Esophagus muscularis mucosa (tissue), 4 donors: ENCODE data around the gene SPOCD1. TPM values are rescaled to one million over a fixed set of nuclear protein-coding genes. Genes with fewer than 3 reads are reported as not detected.

ENCODE experiments used
- DNase-seq: peaks from one replicate; pipeline ENCODE4 v3.0.0-alpha.2; 2017; ENCODE audit errors: extremely low spot score
- H3K27ac ChIP-seq, 4 donors: fragments of 200-600 bp; sonication (generic); replicated peaks in 1 of 4; 1 replicate in 3 of 4; 2 replicates in 1 of 4; pipeline ENCODE4 v1.5.1; 2016 to 2019; ENCODE audit warnings: mild to moderate bottlenecking in 1 of 4
- H3K27me3 ChIP-seq, 4 donors: fragments of 200-600 bp; sonication (generic); one replicate each; pipeline versions ENCODE4 v1.5.1 to v1.6.0; 2016 to 2019
- H3K36me3 ChIP-seq, 4 donors: fragments of 200-600 bp; sonication (generic); one replicate each; pipeline ENCODE4 v1.5.1; 2016 to 2019
- H3K4me1 ChIP-seq, 4 donors: fragments of 200-600 bp; sonication (generic); one replicate each; pipeline ENCODE4 v1.5.1; 2016 to 2019
- H3K4me3 ChIP-seq, 4 donors: fragments of 200-600 bp; sonication (generic); 1 replicate in 2 of 4; 2 replicates in 2 of 4; pipeline ENCODE4 v1.5.1; 2016 to 2019; ENCODE audit warnings: mild to moderate bottlenecking in 4 of 4, moderate library complexity in 1 of 4
- H3K9me3 ChIP-seq, 4 donors: fragments of 200-600 bp; sonication (generic); 1 replicate in 3 of 4; 2 replicates in 1 of 4; pipeline ENCODE4 v1.5.1; 2016 to 2019
- EP300 ChIP-seq: sonication (generic); formaldehyde crosslinking; IDR thresholded peaks from one replicate; pipeline ENCODE4 v1.6.1; 2017; ENCODE audit warnings: antibody characterized with exemption
- POLR2A ChIP-seq: fragments of 450-650 bp; IDR thresholded peaks from one replicate; pipeline ENCODE4 v1.6.1; 2017; ENCODE audit warnings: antibody characterized with exemption, moderate library complexity, mild to moderate bottlenecking, low read depth
- POLR2AphosphoS5 ChIP-seq, 2 donors: sonication (generic); formaldehyde crosslinking; IDR thresholded peaks; one replicate each; pipeline ENCODE4 v1.6.1; 2017; ENCODE audit warnings: antibody characterized with exemption in 2 of 2
- WGBS: methylation state at CpG from one replicate; pipeline ENCODE4 v1.1.5; 2018; 5-methylcytosine and 5-hydroxymethylcytosine counted together
- intact Hi-C: fragments of 100-400 bp; cut with DNase I; formaldehyde crosslinking; loops from one replicate; pipeline ENCODE4 v1.15.1; 2023
- total RNA-seq, 4 donors: library from RNA; depleted of rRNA; stranded (reverse); fragments of >200 nt; gene quantifications; one replicate each; pipeline versions ENCODE4 v1.1.0 to v1.2.1, GENCODE V29; 2016
- TF ChIP-seq, protein P1 (sequence below), 3 experiments: fragments of 200-600 bp in 2 of 3; fragments of 450-650 bp in 1 of 3; sonication (generic) in 2 of 3; IDR thresholded peaks; one replicate each; pipeline ENCODE4 v1.5.1; 2017 to 2019; ENCODE audit warnings: antibody characterized with exemption in 3 of 3, mild to moderate bottlenecking in 2 of 3, moderate library complexity in 1 of 3

Gene SPOCD1
- total RNA-seq, 4 donors from 2014 or later, result 0.17 to 0.19 (median 0.17) TPM; not detected in 1

DNA sequence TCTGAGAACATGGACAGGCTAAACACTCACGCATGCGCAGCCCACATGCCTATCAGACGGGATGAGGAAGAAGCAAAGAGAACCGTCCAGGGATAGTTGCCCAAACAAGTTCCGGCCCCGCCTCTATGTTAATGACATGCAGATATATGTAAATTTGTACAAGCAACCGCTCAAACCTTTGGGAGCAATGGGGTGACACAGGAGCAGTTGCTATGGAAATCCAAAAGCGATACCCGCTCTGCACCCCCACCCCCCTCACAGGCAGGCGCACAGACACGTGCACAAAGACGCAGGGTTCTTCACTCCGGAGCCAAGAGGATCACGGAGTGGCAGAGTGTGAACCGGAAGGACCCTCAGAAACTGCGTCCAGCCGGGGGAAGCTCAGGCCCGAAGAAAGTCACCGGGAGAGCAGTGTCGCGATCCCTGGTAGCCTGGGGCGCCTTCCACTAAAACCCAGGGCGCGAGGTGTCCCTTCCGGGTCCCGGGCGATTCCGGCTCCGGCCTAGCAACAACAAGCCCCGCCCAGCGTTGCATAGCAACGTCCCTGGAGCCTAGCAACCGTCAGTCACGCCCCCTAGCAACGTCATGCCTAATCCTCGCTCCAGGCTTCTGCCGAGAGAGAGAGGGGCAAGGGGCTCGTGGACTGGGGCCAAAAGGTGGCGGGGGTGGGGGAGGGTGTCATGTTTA is 27.5 kb downstream of the SPOCD1 start:
- H3K9me3 ChIP-seq, result no peaks in the 10 kb centered on the region
- peak; percentile 7 to 64 for TF ChIP-seq POLR2AphosphoS5 (IDR thresholded peaks at IDR 0.05)
- TF ChIP-seq, protein P1, sequence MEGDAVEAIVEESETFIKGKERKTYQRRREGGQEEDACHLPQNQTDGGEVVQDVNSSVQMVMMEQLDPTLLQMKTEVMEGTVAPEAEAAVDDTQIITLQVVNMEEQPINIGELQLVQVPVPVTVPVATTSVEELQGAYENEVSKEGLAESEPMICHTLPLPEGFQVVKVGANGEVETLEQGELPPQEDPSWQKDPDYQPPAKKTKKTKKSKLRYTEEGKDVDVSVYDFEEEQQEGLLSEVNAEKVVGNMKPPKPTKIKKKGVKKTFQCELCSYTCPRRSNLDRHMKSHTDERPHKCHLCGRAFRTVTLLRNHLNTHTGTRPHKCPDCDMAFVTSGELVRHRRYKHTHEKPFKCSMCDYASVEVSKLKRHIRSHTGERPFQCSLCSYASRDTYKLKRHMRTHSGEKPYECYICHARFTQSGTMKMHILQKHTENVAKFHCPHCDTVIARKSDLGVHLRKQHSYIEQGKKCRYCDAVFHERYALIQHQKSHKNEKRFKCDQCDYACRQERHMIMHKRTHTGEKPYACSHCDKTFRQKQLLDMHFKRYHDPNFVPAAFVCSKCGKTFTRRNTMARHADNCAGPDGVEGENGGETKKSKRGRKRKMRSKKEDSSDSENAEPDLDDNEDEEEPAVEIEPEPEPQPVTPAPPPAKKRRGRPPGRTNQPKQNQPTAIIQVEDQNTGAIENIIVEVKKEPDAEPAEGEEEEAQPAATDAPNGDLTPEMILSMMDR (IDR thresholded peaks at IDR 0.05), result no peak
- H3K27me3 ChIP-seq, result no peaks in the 10 kb centered on the region
- H3K36me3 ChIP-seq, result no peaks in the 10 kb centered on the region
- DNase-seq, result peak; percentile 97
- peaks cover 4 to 23% (median 18%) of the 10 kb centered on the region in 4 donors for H3K4me1 ChIP-seq
- intact Hi-C loops, result loop anchor here (2.0 to 10.0 kb wide), 4 partner anchors 25 to 226 kb away; no protein-coding TSS in a partner anchor
- H3K27ac ChIP-seq, result peak overlapping the region; percentile 71 to 79 (median 74)
- 13% methylated on average over 14 of the region's 39 CpGs for whole genome bisulfite sequencing
- H3K4me3 ChIP-seq, result peak overlapping the region; percentile 64 to 67 (median 67)

DNA sequence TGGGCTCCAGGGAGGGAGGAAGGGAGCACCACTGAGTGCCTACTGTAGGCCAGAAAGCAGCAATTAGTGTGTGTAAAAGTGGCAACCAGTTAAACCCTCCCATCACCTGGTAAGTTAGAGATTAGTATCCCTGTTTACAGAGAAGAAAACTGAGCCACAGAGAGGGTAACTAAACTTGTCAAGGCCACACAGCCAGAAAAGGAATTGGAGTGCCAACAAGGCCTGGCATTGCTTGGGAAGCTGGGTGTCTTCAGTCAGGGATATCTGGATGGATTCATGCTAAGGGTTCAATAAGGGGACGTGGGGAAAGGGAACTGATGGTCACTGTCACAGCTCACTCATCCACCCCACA is 28.1 kb downstream of the SPOCD1 start:
- intact Hi-C loops, result loop anchor here (2.0 to 10.0 kb wide), 4 partner anchors 25 to 225 kb away; no protein-coding TSS in a partner anchor
- H3K4me3 ChIP-seq, result peak overlapping the region in 3 of 4 donors; percentile 64 to 67 (median 67)

DNA sequence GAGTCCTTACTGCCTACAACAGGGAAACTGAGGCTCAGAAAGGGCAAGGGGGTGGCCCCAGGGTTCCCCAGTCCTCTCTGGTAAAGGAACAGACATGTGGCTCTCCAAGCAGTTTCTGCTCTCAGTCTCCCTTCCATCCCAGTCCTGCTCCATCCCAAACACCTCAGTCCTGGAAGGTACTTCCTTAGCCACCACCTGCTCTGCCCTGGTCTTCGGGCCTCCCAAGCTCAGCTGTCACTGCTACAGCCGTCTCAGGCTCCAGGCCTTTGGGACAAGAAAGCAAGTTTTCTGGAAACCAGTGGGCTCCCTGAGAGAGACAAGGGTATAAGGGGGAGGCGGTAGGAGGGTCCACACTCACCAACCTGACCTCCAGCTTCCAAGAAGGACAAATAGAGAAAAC is 28.6 kb downstream of the SPOCD1 start:
- Histone ChIP-seq H3K4me3 (no peak overlapping the region), H3K27ac (peak overlapping the region in 3 of 4 donors; percentile 71 to 77 (median 71)), H3K36me3 (no peaks in the 10 kb centered on the region), H3K4me1 (peaks cover 11 to 26% (median 24%) of the 10 kb centered on the region in 4 donors), H3K27me3 (peaks cover 0 to 3% (median 0%) of the 10 kb centered on the region in 4 donors), H3K9me3 (no peaks in the 10 kb centered on the region)
- WGBS, result 88% methylated on average over 3 of the region's 3 CpGs
- no peak for DNase-seq
- intact Hi-C loops, result loop anchor here (5.0 to 10.0 kb wide), 3 partner anchors 40 to 225 kb away; no protein-coding TSS in a partner anchor
- TF ChIP-seq EP300 (no peak), POLR2AphosphoS5 (IDR thresholded peaks at IDR 0.05) (no peak), POLR2A (no peak)
- TF ChIP-seq, protein P1 (IDR thresholded peaks at IDR 0.05), result no peak

More for the DNA sequence above, 28.1 kb downstream of the SPOCD1 start:
- Histone ChIP-seq H3K27ac (peak overlapping the region; percentile 71 to 79 (median 74)), H3K4me1 (peaks cover 7 to 23% (median 19%) of the 10 kb centered on the region in 4 donors), H3K36me3 (no peaks in the 10 kb centered on the region), H3K27me3 (no peaks in the 10 kb centered on the region), H3K9me3 (no peaks in the 10 kb centered on the region)
- 43% methylated on average over 1 of the region's 1 CpG for WGBS
- TF ChIP-seq EP300 (no peak), POLR2AphosphoS5 (IDR thresholded peaks at IDR 0.05) (no peak), POLR2A (no peak)
- TF ChIP-seq, protein P1 (IDR thresholded peaks at IDR 0.05), result no peak
- DNase-seq, result no peak

DNA sequence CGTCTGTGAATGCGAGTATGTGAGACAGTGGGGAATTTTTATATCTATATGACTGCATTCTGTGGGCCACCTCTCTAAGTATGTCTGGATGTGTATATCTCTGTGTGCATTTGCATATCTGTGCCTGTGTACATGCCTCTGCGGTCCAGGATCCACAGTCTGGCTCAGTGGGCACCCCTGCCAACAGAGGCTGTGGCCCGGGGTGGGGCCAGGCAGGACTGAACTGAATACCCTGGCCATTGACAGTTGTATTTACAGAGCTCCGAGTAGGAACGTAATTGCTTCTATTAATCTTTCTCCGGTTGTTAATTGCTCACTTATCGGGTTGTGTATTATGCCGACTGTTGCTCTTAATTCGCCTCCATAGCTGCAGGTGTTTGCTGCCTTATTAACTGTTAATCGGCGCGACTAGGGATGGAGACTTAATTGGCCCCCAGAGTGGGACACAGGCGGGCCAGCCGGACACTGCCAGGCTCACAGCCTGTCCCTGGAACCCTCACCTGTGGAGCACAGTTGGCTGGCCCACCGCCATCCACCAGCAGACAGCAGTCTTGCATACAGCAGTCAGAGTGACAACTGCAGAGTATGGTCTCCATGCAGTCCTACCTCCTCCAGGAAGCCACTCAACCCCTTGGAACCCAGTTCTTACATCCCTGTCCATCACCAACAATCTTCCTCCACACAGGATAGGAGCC is 29.3 kb downstream of the SPOCD1 start:
- Histone ChIP-seq H3K9me3 (no peaks in the 10 kb centered on the region), H3K4me3 (no peak overlapping the region), H3K4me1 (peaks cover 14 to 33% (median 32%) of the 10 kb centered on the region in 4 donors), H3K27ac (no peak overlapping the region), H3K27me3 (peaks cover 0 to 7% (median 0%) of the 10 kb centered on the region in 4 donors), H3K36me3 (no peaks in the 10 kb centered on the region)
- 92% methylated on average over 15 of the region's 16 CpGs for WGBS
- intact Hi-C loops, result loop anchor here (5.0 to 10.0 kb wide), 3 partner anchors 39 to 224 kb away; no protein-coding TSS in a partner anchor
- DNase-seq, result no peak
- TF ChIP-seq POLR2A (no peak), EP300 (no peak)
- TF ChIP-seq, protein P1 (IDR thresholded peaks at IDR 0.05), result no peak
